HG03460 (cell line): ENCODE measurements around the gene LYZL4.

ENCODE experiments used
- ATAC-seq: cut with Tn5 transposase; IDR thresholded peaks from one replicate; pipeline ENCODE4 v1.9.1; 2021; ENCODE audit not compliant: unreplicated experiment

The LYZL4 gene, protein sequence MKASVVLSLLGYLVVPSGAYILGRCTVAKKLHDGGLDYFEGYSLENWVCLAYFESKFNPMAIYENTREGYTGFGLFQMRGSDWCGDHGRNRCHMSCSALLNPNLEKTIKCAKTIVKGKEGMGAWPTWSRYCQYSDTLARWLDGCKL

DNA sequence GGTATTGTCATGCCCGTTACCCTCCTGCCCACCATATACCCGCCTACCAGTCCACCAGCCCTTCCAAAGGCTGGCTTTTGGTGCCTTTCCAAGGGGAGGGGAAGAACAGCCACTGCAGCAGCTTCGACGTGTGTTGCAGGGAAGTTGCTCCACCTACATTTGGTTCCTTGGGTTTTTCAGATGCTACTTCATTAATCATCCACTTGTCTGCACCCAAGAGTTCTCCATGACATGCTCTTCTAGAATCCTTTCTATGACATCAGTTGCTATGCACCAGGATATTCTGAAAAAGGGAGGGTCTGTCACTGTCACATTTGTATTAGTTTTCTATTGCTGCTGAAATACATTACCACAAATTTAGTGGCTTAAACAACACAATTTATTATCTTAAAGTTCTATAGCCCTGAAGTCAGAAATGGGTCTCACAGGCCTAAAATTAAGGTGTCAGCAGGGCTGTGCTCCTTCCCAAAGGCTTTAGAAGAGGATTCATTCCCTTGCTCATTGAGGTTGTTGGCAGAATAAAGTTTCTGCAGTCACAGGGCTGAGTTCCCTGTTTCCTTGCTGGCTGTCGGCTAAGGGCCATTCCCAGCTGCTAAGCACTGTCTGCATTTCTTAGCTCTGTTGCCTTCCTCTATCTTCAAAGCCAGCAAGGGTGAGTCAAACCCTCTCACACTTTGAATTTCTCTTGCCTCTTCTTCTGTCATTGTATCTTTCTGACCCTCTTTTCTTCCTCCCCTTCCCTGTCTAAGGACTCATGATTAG, at the start of gene LYZL4:
Gene LYZL4, minus strand, starts transcription at position 241 of the 762 bp plus-strand sequence. CDS start 3,359 bp downstream, outside the sequence.
- no peak for ATAC-seq

DNA sequence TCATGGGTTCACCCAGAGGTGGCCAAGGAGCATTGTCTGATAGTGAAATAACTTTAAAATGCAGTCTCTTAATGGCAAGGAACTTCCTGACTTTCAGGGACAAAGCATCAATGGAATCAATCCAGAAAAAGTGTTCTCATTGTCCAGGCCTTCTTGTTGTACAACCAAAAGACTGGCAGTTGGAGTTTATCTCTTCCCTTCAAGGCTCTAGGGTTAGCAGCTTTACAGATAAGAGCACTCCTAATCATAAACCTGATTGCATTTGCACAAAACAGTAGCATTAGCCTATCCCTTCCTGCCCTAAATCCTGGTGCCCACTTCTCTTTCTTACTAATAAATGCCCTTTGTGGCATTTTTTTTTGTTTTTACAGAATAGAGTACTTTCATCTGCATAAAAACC, 48.7 kb upstream of the LYZL4 start:
- ATAC-seq = no peak

DNA sequence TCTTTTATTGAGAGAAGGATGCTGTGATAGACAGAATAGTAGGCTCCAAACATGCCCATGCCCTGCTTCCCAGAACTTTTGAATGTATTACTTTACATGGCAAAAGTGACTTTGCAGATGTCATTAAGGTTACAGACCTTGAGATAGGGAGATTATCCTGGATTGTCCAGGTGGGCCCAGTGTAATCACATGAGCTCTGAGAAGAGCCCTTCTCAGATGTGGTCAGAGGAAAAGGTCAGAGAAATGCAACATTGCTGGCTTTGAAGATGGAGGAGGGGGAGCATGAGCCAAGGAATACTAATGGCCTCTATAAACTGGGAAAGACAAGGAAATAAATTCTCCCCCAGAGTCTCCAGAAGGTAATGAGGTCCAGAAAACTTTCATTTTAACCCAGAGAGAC, 45.8 kb upstream of the LYZL4 start:
- no peak for ATAC-seq

DNA sequence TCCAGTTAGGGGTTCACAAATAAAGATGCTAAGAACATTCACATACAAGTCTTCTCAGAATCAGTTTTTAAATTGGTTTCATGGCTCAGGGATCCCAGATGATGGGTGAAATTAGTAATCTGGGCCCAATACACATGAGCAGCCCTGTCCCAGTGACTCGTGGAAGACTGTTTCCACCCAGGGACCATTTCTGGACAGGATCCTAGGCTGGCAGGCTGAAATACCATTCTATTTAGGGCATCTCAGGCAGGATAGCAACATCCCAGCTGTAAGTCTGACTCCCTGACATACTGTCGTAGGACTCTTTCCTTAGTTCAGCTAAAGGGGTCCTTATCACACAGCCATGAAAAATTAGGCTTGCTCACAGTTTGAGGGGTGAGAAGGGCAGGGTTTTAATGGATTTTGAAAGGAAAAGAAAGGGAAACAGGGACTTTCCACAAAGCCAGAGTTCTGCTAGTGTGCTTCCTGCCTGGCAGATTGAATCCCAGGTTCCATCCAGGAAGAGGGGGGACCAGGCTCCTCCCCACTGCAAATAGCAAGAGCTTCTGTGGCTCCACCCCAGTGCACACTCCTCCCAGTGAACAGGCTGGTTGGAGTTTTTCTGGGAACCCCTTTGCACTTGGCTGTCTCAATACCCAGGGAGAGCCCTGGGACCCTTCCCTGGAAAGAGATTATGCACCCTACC, 41.3 kb upstream of the LYZL4 start:
- no peak for ATAC-seq

DNA sequence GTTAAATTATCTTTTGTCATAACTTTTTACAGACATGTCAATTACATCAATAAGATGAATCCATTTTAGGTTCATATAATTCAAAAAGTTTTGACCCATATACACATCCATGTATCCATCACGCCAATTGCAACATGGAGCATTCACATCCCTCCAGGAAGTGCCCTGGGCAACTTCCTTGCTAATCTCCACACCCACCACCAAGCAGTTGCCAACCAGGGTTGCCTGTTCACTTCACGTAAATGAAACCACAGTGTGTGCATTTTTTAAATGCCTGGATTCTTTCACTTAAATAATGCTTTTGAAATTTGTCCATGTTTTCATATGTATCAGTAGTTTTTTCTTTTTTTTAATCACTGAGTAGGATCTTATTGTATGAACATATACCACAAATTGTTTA, 40.7 kb upstream of the LYZL4 start:
- no peak for ATAC-seq

DNA sequence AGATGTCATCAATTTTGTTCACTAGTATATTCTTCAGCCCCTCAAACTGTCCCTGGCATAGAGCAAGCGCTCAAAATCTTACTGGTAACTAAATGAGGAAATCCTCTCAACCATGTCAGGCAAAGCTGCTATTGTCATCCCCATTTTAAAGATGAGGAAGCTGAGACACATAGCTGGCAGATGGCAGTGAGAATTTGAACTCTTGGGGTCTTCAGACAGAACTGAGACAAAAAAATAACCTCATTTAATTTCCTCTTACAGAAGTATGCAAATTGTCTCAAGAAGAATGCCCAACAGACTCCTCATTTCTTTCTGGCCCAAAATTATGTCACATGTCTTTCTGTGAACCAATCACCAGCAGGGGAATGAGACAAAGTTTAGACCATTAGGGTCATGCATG, 40.2 kb upstream of the LYZL4 start:
- no peak for ATAC-seq

DNA sequence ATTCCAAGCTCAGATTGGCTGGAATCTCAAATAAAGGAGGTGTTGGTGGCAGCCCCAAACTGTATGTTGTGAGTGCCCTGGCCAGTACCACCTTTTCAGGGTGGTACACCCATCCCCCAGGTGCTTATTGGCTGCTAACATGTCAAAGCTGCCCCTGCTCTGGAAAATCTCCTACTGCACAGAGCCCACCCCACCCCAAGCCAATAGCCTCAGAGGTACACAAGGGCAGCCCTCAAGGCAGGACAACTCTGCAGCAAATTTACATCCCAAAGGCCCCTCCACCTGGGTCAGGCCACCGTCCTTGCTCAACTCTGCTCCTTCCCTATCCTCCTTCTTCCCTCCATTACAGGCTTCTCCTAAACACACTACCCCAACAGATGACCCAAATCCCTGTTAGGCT, 37.1 kb upstream of the LYZL4 start:
- no peak for ATAC-seq

DNA sequence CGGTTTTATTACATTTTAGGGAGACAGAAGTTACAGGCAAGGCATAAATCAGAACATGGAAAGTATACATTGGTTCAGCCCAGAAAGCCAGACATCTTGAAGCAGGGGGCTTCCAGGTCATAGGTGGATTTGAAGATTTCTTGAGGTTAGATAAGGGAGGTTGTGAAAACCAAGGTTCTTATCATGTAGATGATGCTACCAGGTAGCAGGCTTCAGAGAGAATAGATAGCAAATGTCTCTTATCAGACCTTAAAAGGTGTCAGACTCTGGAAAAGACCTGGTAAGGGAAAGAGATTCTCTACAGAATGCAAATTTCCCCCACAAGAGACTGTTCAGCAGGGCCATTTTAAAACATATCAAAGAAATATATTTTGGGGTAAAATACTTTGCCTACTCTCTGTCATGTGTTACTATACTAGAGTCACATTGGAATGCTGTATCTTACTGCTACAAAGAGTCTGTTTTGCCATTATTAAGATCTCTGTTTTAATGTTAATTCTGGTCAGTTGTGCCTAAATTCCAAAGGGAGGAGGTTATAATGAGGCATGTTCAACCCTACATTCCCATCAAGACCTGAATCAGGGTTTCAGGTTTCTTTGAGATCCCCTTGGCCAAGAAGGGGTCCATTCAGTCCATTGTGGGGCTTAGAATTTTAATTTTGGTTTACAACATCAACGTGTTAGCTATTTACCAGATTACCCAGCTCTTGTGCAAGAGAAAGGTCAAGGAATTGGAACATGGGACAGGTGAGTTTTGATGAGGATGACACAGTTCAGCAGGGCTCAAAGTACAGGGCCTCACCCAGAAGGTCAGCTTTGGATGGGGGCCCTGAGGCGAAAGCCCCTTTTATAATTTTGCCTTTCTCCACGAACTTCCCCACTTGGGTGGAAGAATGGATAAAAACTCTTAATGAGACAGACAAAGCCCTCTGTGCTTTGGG, 36.0 kb upstream of the LYZL4 start:
- ATAC-seq = no peak

DNA sequence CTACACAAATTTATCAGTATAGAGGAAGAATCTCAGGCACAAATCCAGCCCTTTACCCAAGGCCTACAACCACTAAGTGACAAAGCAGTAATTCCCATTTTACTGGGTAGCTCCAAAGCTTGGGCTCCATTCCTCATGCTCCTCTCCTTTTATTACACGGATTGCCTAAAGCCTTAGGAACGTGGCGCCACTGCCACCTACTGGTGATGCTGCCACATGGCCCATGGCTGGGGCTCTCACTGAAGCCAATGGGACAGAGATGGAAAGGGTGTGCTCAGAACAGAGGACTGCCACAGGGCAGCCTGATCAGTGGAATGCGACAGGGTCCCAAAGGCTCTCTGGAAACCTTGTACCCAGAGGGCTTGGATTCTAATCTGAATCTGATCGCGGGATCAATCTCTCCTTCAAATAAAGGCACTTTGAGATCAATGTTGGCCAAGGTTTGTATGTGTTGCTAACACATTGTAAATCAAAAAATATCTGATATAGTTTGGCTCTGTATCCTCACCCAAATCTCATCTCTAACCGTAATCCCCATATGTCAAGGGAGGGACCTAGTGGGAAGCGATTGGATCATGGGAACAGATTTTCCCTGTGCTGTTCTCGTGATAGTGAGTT, 33.5 kb upstream of the LYZL4 start:
- peak; percentile 71 for ATAC-seq

DNA sequence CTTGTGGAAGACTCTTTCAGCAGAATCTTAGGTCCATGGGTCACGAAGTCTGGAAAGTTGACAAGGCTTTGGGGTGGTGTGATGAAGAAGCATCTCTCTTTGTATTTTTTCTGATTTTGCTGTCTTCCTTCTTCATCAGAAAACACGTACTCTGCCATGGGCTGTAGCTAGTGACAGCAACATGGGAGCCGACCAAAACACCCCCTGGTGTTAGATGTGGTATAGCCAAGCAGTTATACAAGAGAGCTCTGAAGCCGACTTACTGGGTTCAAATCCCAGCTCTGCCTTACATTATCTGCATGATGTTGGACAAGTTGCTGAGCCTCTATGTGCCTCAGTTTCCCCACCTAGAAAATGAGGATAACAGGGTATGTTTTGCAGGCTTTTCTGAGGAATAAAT, 32.9 kb upstream of the LYZL4 start:
- no peak for ATAC-seq

DNA sequence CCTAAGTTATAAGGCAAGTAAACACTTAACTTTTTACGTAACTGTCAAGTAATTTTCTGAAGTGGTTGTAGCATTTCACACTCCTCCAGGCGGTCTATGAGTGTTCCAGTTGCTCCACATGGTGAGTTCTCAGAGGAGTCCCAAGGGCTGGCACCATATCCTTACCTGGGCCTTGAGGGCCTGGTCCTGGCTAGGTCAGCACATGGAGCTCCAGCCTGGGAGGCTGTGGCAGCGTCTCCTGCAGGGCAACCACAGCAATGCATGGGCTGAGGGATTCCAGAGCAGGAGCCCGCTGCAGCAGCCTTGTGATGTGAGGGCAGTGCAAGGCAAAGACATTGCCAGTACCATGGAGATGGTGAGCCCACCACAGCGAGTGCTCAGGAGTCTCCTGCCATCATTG, 32.2 kb upstream of the LYZL4 start:
- ATAC-seq = no peak

DNA sequence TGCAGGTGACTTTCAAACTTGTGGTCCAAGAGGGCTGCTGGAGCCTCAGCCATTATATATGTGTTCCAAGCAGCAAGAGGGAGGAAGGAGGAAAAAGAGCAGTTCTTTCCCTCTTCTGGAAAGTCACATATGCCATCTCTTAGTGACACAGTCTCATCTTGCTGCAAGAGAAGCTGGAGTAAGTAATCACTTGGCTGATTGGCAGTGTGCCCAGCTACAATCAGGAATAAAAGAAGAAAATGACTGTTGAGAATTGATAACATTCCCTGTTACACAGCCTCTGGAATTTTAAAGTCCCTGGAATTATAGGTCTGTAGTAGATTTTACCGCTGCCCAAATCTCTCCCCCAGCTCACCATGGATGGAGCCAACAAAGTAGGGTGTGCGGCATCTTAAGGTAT, 31.4 kb upstream of the LYZL4 start:
- ATAC-seq = no peak

DNA sequence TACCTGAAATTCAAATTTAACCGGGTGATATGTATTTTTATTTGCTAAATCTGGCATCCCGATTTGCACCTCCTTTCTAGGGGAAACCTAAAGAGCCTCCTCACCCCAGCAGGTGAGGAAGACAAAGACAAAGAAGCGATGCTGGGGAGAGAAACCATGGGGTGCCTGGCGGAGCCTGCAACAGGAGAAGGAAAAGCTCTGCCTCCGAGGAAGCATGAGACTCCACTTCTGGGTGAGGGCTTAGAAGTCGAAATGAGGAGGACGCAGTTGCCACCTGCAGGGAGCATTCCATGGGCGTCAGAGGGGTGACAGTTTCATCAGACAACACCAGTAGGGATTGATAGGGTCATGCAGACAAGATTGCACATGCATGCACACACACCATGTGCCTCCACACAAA, 30.5 kb upstream of the LYZL4 start:
- ATAC-seq = no peak

DNA sequence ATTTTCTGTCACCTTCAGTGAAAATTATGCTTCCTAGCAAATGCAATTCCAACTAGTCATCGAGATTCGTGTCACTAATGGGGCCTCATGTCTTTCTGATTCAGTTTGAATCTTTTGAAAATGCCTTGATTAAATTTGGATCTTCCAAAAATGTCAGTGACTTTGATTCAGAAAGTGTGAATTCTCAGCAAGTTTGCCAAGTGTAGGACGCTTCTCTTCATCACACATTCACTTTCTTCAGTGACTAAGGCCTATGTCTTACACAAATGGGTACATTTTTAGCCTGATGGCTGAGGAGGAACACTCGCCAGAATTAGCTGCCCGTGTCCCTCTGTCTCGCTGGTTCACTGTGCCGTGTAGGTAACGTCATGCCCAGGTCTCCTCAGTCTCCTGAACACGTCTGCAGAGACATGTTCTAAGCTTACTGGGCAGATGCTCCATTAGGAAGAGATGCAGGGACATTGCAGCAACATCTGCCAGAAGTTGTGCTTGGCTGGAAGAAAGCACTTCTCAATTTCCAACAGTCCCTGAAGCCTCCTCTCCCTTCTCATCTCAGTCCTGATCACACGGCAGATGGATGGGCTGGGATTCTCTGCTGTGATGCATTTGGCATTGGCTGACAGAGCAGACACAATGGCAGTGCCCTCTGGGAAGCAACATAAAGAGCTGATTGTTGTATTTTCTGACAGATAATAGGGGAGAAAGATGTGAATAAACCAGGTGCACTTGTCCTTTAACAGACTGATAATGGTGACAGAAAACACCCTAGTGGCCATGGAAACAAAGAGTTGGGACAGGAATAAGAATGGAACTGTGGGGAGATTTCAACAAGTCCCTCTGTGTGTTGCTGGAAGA, 29.1 kb upstream of the LYZL4 start:
- no peak for ATAC-seq

DNA sequence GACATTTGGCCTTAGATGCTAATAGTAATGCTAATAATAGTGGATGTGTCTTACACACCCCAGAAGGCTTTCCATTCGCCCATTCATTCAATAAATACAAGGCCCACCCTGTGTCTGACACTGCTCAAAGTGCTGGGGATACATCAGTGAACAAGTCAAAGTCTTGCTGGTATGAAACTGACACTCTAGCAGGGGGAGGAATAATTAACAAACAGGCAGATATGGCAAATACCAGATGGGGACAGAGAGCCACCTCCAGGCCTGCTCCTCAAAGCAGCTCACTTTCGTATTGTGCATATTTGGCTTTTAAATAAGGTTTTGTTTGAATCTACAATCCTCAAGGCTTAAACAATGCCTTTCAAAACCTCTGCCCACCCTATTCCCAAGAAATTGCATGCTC, 28.3 kb upstream of the LYZL4 start:
- no peak for ATAC-seq

DNA sequence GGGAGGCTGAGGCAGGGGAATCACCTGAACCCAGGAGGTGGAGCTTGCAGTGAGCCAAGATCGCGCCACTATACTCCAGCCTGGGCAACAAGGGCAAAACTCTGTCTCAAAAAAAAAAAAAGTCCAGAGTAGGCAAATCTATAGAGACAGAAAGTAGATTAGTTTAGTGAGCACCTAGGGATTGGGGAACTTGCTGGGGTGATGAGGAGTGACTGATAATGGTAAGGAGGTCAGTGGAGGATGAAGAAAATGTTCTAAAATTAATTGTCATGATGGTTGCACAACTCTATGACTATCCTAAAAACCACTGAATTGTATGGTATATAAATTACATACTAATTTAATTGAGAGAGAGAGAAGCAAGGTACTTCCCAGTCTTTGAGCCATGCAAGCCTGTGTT, 27.8 kb upstream of the LYZL4 start:
- ATAC-seq = no peak

DNA sequence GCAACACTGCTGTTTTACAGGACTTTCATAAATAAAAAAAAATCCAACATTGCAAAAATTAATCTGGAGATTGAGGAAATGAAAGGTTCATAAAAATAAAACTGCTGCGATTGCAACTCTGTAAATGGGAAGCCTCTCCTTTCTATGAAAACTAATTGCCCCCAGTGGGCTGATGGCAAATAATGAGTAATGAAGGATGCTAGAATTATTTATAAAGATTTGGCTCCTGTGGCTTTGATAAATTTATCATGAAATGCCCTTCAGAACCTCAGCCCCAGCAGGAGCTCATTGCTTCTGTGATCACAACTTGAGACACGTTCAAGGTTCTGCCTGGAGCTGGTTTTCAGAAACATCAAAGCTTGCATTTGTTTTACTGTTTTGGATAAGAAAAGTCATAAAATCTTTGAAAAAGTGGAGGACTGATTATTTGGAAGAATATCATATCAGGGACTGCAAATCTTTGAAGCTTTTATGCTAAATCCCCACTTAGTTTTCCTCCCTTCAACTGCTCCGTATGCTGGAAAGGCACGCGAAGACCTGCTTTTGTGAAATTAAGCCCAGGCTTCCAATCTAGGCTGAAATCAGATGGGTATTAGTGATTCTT, 24.5 kb upstream of the LYZL4 start:
- ATAC-seq = no peak

DNA sequence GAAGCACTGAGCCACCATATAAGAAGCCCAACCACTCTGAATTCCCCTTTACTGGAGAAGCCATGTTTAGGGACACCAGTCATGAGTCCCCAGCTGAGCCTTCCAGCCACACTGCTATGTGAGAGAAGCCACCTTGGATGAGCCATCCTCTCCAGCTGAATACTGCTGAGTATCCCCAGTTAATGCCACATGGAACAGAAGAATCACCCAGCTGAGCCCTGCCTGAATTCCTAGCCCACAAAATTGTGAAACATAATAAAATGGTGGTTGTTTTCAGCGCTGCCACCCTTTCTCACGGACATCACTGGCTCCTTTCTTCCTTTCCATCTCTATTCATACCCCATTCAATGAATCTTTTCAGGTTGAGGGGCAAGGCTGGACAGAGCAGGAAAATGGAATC, 22.1 kb upstream of the LYZL4 start:
- no peak for ATAC-seq

DNA sequence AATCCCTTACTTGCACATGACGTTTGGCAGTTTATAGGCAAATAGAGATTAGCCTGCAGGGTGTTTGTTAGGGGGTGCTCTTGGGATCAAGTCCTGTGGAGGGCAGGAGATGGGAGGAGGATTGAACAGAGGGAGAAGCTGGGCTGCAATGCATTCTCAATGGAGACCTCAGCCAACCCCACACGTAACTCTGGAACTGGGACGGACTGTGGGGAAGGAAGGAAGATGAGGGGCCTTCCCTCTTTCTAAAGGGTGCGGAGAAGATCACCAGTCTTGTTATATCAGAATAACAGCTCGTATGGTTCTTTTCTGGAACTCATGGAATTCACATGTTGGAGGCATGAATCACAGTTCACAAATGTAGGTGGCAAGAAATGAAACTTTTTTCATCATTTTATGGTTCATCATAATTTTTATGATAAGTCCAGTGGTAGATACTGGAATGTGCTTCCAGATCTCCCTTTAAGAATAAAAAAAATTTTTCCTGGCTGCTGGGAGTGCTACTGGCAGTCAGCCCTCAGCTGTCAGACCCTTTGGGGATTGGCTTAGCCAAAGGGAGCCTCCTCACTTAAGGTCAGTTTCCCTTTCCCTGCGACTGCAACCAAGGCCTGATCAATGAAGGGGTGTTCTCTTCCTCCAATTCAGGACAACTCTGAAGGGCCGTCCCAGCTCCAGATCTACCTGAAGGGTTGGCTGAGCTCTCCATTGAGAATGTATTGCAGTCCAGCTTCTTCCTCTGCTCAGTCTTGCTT, 20.5 kb upstream of the LYZL4 start:
- no peak for ATAC-seq
